ENCODE results near the gene MTARC1.

The MTARC1 gene

GRCh38 chr1:220757441-220757840 is 29.3 kb upstream of the MTARC1 start:
- no peaks in the 10 kb centered on the region for H3K36me3 Mint-ChIP-seq
- no peak overlapping the region for H3K27ac Mint-ChIP-seq
- H3K9me3 Mint-ChIP-seq = no peaks in the 10 kb centered on the region
- H3K4me1 Mint-ChIP-seq = no peaks in the 10 kb centered on the region
- no peak for DNase-seq
- peaks cover 32% of the 10 kb centered on the region for H3K27me3 Mint-ChIP-seq
- CTCF ChIA-PET = interaction anchor here (2.0 kb wide), 1 partner anchor 24 kb away, joined by 6 read pairs; no protein-coding TSS in a partner anchor
- no peak overlapping the region for H3K4me3 Mint-ChIP-seq

- peaks cover 24% of the 10 kb centered on the region for H3K27me3 Mint-ChIP-seq
Measured at GRCh38 chr1:220759147-220759546, 27.6 kb upstream of the MTARC1 start.

GRCh38 chr1:220761688-220762427 is 24.9 kb upstream of the MTARC1 start:
- no peaks in the 10 kb centered on the region for H3K4me1 Mint-ChIP-seq
- CTCF ChIA-PET = interaction anchor here (1.5 kb wide), 1 partner anchor 14 kb away, joined by 5 read pairs; no protein-coding TSS in a partner anchor
- no peaks in the 10 kb centered on the region for H3K9me3 Mint-ChIP-seq
- peaks cover 9% of the 10 kb centered on the region for H3K27me3 Mint-ChIP-seq
- H3K27ac Mint-ChIP-seq = no peak overlapping the region
- no peak overlapping the region for H3K4me3 Mint-ChIP-seq
- no peaks in the 10 kb centered on the region for H3K36me3 Mint-ChIP-seq
- DNase-seq = no peak

More at GRCh38 chr1:220759147-220759546, 27.6 kb upstream of the MTARC1 start:
- Mint-ChIP-seq H3K4me1 (no peaks in the 10 kb centered on the region), H3K36me3 (no peaks in the 10 kb centered on the region), H3K27ac (no peak overlapping the region), H3K4me3 (no peak overlapping the region), H3K9me3 (no peaks in the 10 kb centered on the region)
- CTCF ChIA-PET = no interaction called here
- DNase-seq = no peak

- Mint-ChIP-seq H3K9me3 (no peaks in the 10 kb centered on the region), H3K27ac (no peak overlapping the region), H3K36me3 (no peaks in the 10 kb centered on the region), H3K27me3 (peaks cover 11% of the 10 kb centered on the region), H3K4me3 (no peak overlapping the region), H3K4me1 (no peaks in the 10 kb centered on the region)
- DNase-seq = no peak
- CTCF ChIA-PET = no interaction called here
Measured at GRCh38 chr1:220764757-220765156, 22.0 kb upstream of the MTARC1 start.

GRCh38 chr1:220767312-220768125 is 19.2 kb upstream of the MTARC1 start:
- H3K4me1 Mint-ChIP-seq = no peaks in the 10 kb centered on the region
- no peaks in the 10 kb centered on the region for H3K36me3 Mint-ChIP-seq
- no peak overlapping the region for H3K27ac Mint-ChIP-seq
- no peak for DNase-seq
- no peak overlapping the region for H3K4me3 Mint-ChIP-seq
- H3K27me3 Mint-ChIP-seq = peaks cover 9% of the 10 kb centered on the region
- CTCF ChIA-PET = no interaction called here
- H3K9me3 Mint-ChIP-seq = no peaks in the 10 kb centered on the region

- CTCF ChIA-PET = no interaction called here
- peaks cover 13% of the 10 kb centered on the region for H3K27me3 Mint-ChIP-seq
- DNase-seq = no peak
- no peaks in the 10 kb centered on the region for H3K9me3 Mint-ChIP-seq
- H3K27ac Mint-ChIP-seq = no peak overlapping the region
- no peak overlapping the region for H3K4me3 Mint-ChIP-seq
- no peaks in the 10 kb centered on the region for H3K36me3 Mint-ChIP-seq
- H3K4me1 Mint-ChIP-seq = no peaks in the 10 kb centered on the region
Measured at GRCh38 chr1:220768126-220768601, 18.5 kb upstream of the MTARC1 start.

GRCh38 chr1:220769205-220769604 is 17.5 kb upstream of the MTARC1 start:
- H3K27ac Mint-ChIP-seq = no peak overlapping the region
- H3K36me3 Mint-ChIP-seq = no peaks in the 10 kb centered on the region
- H3K4me1 Mint-ChIP-seq = no peaks in the 10 kb centered on the region
- H3K4me3 Mint-ChIP-seq = no peak overlapping the region
- H3K9me3 Mint-ChIP-seq = no peaks in the 10 kb centered on the region
- CTCF ChIA-PET = no interaction called here
- DNase-seq = no peak
- H3K27me3 Mint-ChIP-seq = peaks cover 14% of the 10 kb centered on the region

GRCh38 chr1:220770245-220770913 is 16.3 kb upstream of the MTARC1 start:
- H3K4me1 Mint-ChIP-seq = no peaks in the 10 kb centered on the region
- H3K4me3 Mint-ChIP-seq = no peak overlapping the region
- H3K36me3 Mint-ChIP-seq = no peaks in the 10 kb centered on the region
- peaks cover 14% of the 10 kb centered on the region for H3K27me3 Mint-ChIP-seq
- H3K27ac Mint-ChIP-seq = no peak overlapping the region
- CTCF ChIA-PET = no interaction called here
- DNase-seq = no peak
- H3K9me3 Mint-ChIP-seq = no peaks in the 10 kb centered on the region

- no peaks in the 10 kb centered on the region for H3K4me1 Mint-ChIP-seq
- CTCF ChIA-PET = interaction anchor here (1.1 kb wide), 1 partner anchor 10 kb away, joined by 4 read pairs; no protein-coding TSS in a partner anchor
- H3K27me3 Mint-ChIP-seq = peaks cover 14% of the 10 kb centered on the region
- no peaks in the 10 kb centered on the region for H3K36me3 Mint-ChIP-seq
- no peak overlapping the region for H3K27ac Mint-ChIP-seq
- H3K4me3 Mint-ChIP-seq = no peak overlapping the region
- H3K9me3 Mint-ChIP-seq = no peaks in the 10 kb centered on the region
- DNase-seq = no peak
Measured at GRCh38 chr1:220772846-220773245, 13.9 kb upstream of the MTARC1 start.

- Mint-ChIP-seq H3K9me3 (no peaks in the 10 kb centered on the region), H3K4me3 (no peak overlapping the region), H3K27ac (no peak overlapping the region), H3K27me3 (peaks cover 8% of the 10 kb centered on the region), H3K4me1 (no peaks in the 10 kb centered on the region), H3K36me3 (no peaks in the 10 kb centered on the region)
- CTCF ChIA-PET = interaction anchor here (0.6 to 3.5 kb wide), 16 partner anchors 10 to 589 kb away, joined by 3 to 15 read pairs (median 4); partner anchors contain the start of gene MTARC1
- peak; percentile 49 for DNase-seq
Measured at GRCh38 chr1:220775240-220775853, 11.4 kb upstream of the MTARC1 start.

- CTCF ChIA-PET = interaction anchor here (0.7 to 3.5 kb wide), 18 partner anchors 10 to 657 kb away, joined by 3 to 15 read pairs (median 4); partner anchors contain the start of gene MTARC1
- H3K4me1 Mint-ChIP-seq = no peaks in the 10 kb centered on the region
- DNase-seq = no peak
- no peak overlapping the region for H3K4me3 Mint-ChIP-seq
- no peaks in the 10 kb centered on the region for H3K9me3 Mint-ChIP-seq
- no peaks in the 10 kb centered on the region for H3K36me3 Mint-ChIP-seq
- H3K27me3 Mint-ChIP-seq = peaks cover 8% of the 10 kb centered on the region
- H3K27ac Mint-ChIP-seq = no peak overlapping the region
Measured at GRCh38 chr1:220776254-220776653, 10.5 kb upstream of the MTARC1 start.

- no peaks in the 10 kb centered on the region for H3K4me1 Mint-ChIP-seq
- H3K27me3 Mint-ChIP-seq = peaks cover 12% of the 10 kb centered on the region
- H3K36me3 Mint-ChIP-seq = no peaks in the 10 kb centered on the region
- H3K27ac Mint-ChIP-seq = no peak overlapping the region
- CTCF ChIA-PET = interaction anchor here (0.6 to 3.5 kb wide), 16 partner anchors 10 to 788 kb away, joined by 3 to 15 read pairs (median 3); partner anchors contain the start of gene MTARC1
- H3K9me3 Mint-ChIP-seq = no peaks in the 10 kb centered on the region
- DNase-seq = peak; percentile 77
- no peak overlapping the region for H3K4me3 Mint-ChIP-seq
Measured at GRCh38 chr1:220776720-220777326, 9.9 kb upstream of the MTARC1 start.

GRCh38 chr1:220783453-220783852 is 3.3 kb upstream of the MTARC1 start:
- Mint-ChIP-seq H3K4me1 (no peaks in the 10 kb centered on the region), H3K36me3 (no peaks in the 10 kb centered on the region), H3K4me3 (no peak overlapping the region), H3K27ac (no peak overlapping the region), H3K27me3 (peaks cover 53% of the 10 kb centered on the region), H3K9me3 (no peaks in the 10 kb centered on the region)
- DNase-seq = no peak
- CTCF ChIA-PET = interaction anchor here (0.9 kb wide), 1 partner anchor 11 kb away, joined by 4 read pairs; no protein-coding TSS in a partner anchor
